Measurements from ENCODE around the gene CARD8. TPM values are rescaled to one million over a fixed set of nuclear protein-coding genes. Genes with fewer than 3 reads are reported as not detected.

The CARD8 gene
- total and polyA plus RNA-seq, 2 of the 8 experiments (the other 6 are each of a cell fraction or from before 2014, with no cell fraction given), result 8.9 to 24.4 TPM

GRCh38 chr19:48255376-48256303 lies at the start of gene CARD8 (continued):
- no peak for TF ChIP-seq CHD7 (IDR thresholded peaks at IDR 0.05; ENCODE audit: insufficient replicate concordance, low read length)
- no peak for TF ChIP-seq HDAC6 (IDR thresholded peaks at IDR 0.05; ENCODE audit: low read depth, low read length)
- no peak for TF ChIP-seq RFX5 (IDR thresholded peaks at IDR 0.05; ENCODE audit: borderline replicate concordance, low read depth, low read length)
- no peak for TF ChIP-seq CTBP2 (IDR thresholded peaks at IDR 0.05; ENCODE audit: borderline replicate concordance, insufficient read depth, insufficient read length, low read length)
- TF ChIP-seq SP1 (IDR thresholded peaks at IDR 0.05; ENCODE audit: low read depth, low read length), result no peak
- no peak; the same call in 1 of the 2 replicates for TF ChIP-seq SP4 (IDR thresholded peaks at IDR 0.05; ENCODE audit: low read length)
- TF ChIP-seq GTF2F1 (IDR thresholded peaks at IDR 0.05; ENCODE audit: borderline replicate concordance, low read depth, low read length), result 0 out of 2 replicates have a peak, but pooled peaks have one; percentile 36
- TF ChIP-seq RXRA (IDR thresholded peaks at IDR 0.05; ENCODE audit: insufficient read depth, low read depth, low read length), result no peak
- TF ChIP-seq FOSL1 (IDR thresholded peaks at IDR 0.05; ENCODE audit: insufficient read depth, low read depth, low read length), result no peak

Data from H1 (cell line).